HEK293T (cell line): Measurements from ENCODE around the gene OTX2.

Experiments
- ARNT ChIP-seq: fragments of 450-650 bp; IDR thresholded peaks from 2 replicates; pipeline ENCODE4 v1.6.1; 2017; ENCODE audit warnings: mild to moderate bottlenecking
- BHLHE40 ChIP-seq: fragments of 450-650 bp; IDR thresholded peaks from 2 replicates; pipeline ENCODE4 v1.6.1; 2016; ENCODE audit warnings: mild to moderate bottlenecking, moderate library complexity, borderline replicate concordance
- ELF4 ChIP-seq: fragments of 450-650 bp; IDR thresholded peaks from 2 replicates; pipeline ENCODE4 v1.6.1; 2017; ENCODE audit warnings: antibody characterized with exemption
- SP1 ChIP-seq: fragments of 450-650 bp; IDR thresholded peaks from 2 replicates; pipeline ENCODE4 v1.6.1; 2017
- SUZ12 ChIP-seq: fragments of 450-650 bp; IDR thresholded peaks from 2 replicates; pipeline ENCODE4 v1.6.1; 2016; ENCODE audit warnings: mild to moderate bottlenecking
- TARDBP ChIP-seq: fragments of 450-650 bp; IDR thresholded peaks from 2 replicates; pipeline ENCODE4 v1.6.1; 2016
- ZNF384 ChIP-seq: fragments of 450-650 bp; IDR thresholded peaks from 2 replicates; pipeline ENCODE4 v1.6.1; 2016
- TF ChIP-seq, protein P1 (sequence below): fragments of 450-650 bp; IDR thresholded peaks from 2 replicates; pipeline ENCODE4 v1.6.1; 2016

GRCh38 chr14:56826214-56826613, 15.9 kb upstream of the OTX2 start:
- TF ChIP-seq TARDBP (no peak), ARNT (no peak), ZNF384 (no peak), ELF4 (no peak), SP1 (no peak), SUZ12 (no peak), BHLHE40 (no peak)
- TF ChIP-seq, protein P1, sequence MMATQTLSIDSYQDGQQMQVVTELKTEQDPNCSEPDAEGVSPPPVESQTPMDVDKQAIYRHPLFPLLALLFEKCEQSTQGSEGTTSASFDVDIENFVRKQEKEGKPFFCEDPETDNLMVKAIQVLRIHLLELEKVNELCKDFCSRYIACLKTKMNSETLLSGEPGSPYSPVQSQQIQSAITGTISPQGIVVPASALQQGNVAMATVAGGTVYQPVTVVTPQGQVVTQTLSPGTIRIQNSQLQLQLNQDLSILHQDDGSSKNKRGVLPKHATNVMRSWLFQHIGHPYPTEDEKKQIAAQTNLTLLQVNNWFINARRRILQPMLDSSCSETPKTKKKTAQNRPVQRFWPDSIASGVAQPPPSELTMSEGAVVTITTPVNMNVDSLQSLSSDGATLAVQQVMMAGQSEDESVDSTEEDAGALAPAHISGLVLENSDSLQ, result no peak
